Upper lobe of left lung (tissue), 4 donors: ENCODE data around the gene SEPTIN2.

Source experiments
- CTCF ChIP-seq, 6 experiments: fragments of 450-650 bp in 4 of 6; fragments of 200-600 bp in 2 of 6; sonication (generic) in 2 of 6; IDR thresholded peaks; one replicate each; pipeline ENCODE4 v1.5.1; 2016 to 2019; ENCODE audit warnings: antibody characterized with exemption in 6 of 6
- EP300 ChIP-seq, 4 donors: sonication (generic); formaldehyde crosslinking; IDR thresholded peaks; one replicate each; pipeline ENCODE4 v1.5.1; 2017; ENCODE audit warnings: antibody characterized with exemption in 4 of 4, control low read depth in 2 of 4
- POLR2A ChIP-seq, 4 donors: fragments of 450-650 bp; IDR thresholded peaks; one replicate each; pipeline ENCODE4 v1.5.1; 2016 to 2017; ENCODE audit warnings: antibody characterized with exemption in 4 of 4, mild to moderate bottlenecking in 2 of 4
- POLR2AphosphoS5 ChIP-seq, 2 donors: sonication (generic); formaldehyde crosslinking; IDR thresholded peaks; one replicate each; pipeline ENCODE4 v1.5.1; 2017; ENCODE audit warnings: antibody characterized with exemption in 2 of 2

GRCh38 chr2:241358470-241358869, 42.7 kb downstream of the SEPTIN2 start:
- TF ChIP-seq CTCF (IDR thresholded peaks at IDR 0.05) (no peak), POLR2A (IDR thresholded peaks at IDR 0.05) (peak in 1 of 4 donors; percentile 8), EP300 (IDR thresholded peaks at IDR 0.05) (no peak), POLR2AphosphoS5 (IDR thresholded peaks at IDR 0.05) (no peak)
